WTC11 (cell line): ENCODE results near the gene WDFY4.

ENCODE experiments used
- ATF3 ChIP-seq: sonication (generic); formaldehyde crosslinking; conservative IDR thresholded peaks from 2 replicates; pipeline ENCODE4 v1.8.1; 2022; ENCODE audit warnings: mild to moderate bottlenecking, missing genetic modification reagents
- CBFB ChIP-seq: sonication (generic); formaldehyde crosslinking; IDR thresholded peaks from 2 replicates; pipeline ENCODE4 v1.8.1; 2022; ENCODE audit warnings: mild to moderate bottlenecking, low read depth, missing genetic modification reagents
- CTCF ChIP-seq: fragments of 200-600 bp; IDR thresholded peaks from 2 replicates; pipeline ENCODE4 v1.8.0; 2022; ENCODE audit warnings: antibody characterized with exemption
- PRDM15 ChIP-seq: sonication (generic); formaldehyde crosslinking; IDR thresholded peaks from 2 replicates; pipeline ENCODE4 v1.8.0; 2022; ENCODE audit warnings: missing genetic modification reagents
- ZNF232 ChIP-seq: sonication (generic); formaldehyde crosslinking; IDR thresholded peaks from 2 replicates; pipeline ENCODE4 v1.8.0; 2022; ENCODE audit warnings: mild to moderate bottlenecking, missing genetic modification reagents

- TF ChIP-seq CTCF (no peak), CBFB (CRISPR knock-in tag) (no peak), ZNF232 (no peak), ATF3 (no peak), PRDM15 (CRISPR knock-in tag) (no peak)
These were observed 43.2 kb downstream of the WDFY4 start for GRCh38 chr10:48727866-48728265.
